GM19240 (cell line): ENCODE results near the gene JHY.

ENCODE experiments used
- DNase-seq: peaks from one replicate; pipeline ENCODE4 v3.0.0; 2011; ENCODE audit warnings: low spot score; ENCODE audit not compliant: insufficient read length

Gene JHY

GRCh38 chr11:122938557-122938956 is 56.0 kb downstream of the JHY start:
- DNase-seq, result no peak

GRCh38 chr11:122951211-122951610 is 68.7 kb downstream of the JHY start:
- DNase-seq, result no peak

GRCh38 chr11:122954455-122954854 is 71.9 kb downstream of the JHY start:
- no peak for DNase-seq

GRCh38 chr11:122963961-122964360 is 81.4 kb downstream of the JHY start:
- no peak for DNase-seq

- DNase-seq, result no peak
These were observed 93.6 kb downstream of the JHY start for GRCh38 chr11:122976061-122976733.

GRCh38 chr11:122976734-122977469 is 94.3 kb downstream of the JHY start:
- DNase-seq, result no peak

GRCh38 chr11:122977470-122978298 is 95.1 kb downstream of the JHY start:
- no peak for DNase-seq

GRCh38 chr11:122978299-122978620 is 95.7 kb downstream of the JHY start:
- DNase-seq, result no peak

- no peak for DNase-seq
These were observed 96.7 kb downstream of the JHY start for GRCh38 chr11:122979103-122979814.

- DNase-seq, result no peak
These were observed 97.4 kb downstream of the JHY start for GRCh38 chr11:122979815-122980595.

GRCh38 chr11:122981388-122982264 is 99.1 kb downstream of the JHY start, which contains the start of gene BSX:
BSX (minus strand) TSS chr11:122981834; CDS start chr11:122981671, 163 bp downstream.
- no peak for DNase-seq

GRCh38 chr11:122983438-122984185 is 101.1 kb downstream of the JHY start:
- no peak for DNase-seq

- DNase-seq, result no peak
These were observed 101.8 kb downstream of the JHY start for GRCh38 chr11:122984186-122985011.

GRCh38 chr11:122995526-122995925 is 113.0 kb downstream of the JHY start:
- DNase-seq, result no peak

GRCh38 chr11:122998727-122999366 is 116.3 kb downstream of the JHY start:
- no peak for DNase-seq

GRCh38 chr11:123000721-123001120 is 118.2 kb downstream of the JHY start:
- DNase-seq, result no peak

- no peak for DNase-seq
These were observed 124.4 kb downstream of the JHY start for GRCh38 chr11:123006860-123007542.
